ENCODE measurements around the gene RDH5.

The RDH5 gene

GRCh38 chr12:55687746-55688145 is 32.4 kb upstream of the RDH5 start:
- DNase-seq (ENCODE audit: low read depth) = no peak

GRCh38 chr12:55688716-55689655 is 31.2 kb upstream of the RDH5 start:
- no peak overlapping the region for H3K4me3 ChIP-seq (ENCODE audit: low read depth, low read length)
- no peak for TF ChIP-seq CTCF (conservative IDR thresholded peaks at IDR 0.05; ENCODE audit: low read depth, low read length)
- DNase-seq (ENCODE audit: low read depth) = no peak

More at GRCh38 chr12:55687746-55688145, 32.4 kb upstream of the RDH5 start:
- no peak overlapping the region for H3K4me3 ChIP-seq (ENCODE audit: low read depth, low read length)
- TF ChIP-seq CTCF (conservative IDR thresholded peaks at IDR 0.05; ENCODE audit: low read depth, low read length) = no peak

- DNase-seq (ENCODE audit: low read depth) = no peak
- no peak overlapping the region for H3K4me3 ChIP-seq (ENCODE audit: low read depth, low read length)
- TF ChIP-seq CTCF (conservative IDR thresholded peaks at IDR 0.05; ENCODE audit: low read depth, low read length) = no peak
Observed at GRCh38 chr12:55692631-55693322, 27.4 kb upstream of the RDH5 start.

GRCh38 chr12:55693323-55694187 is 26.6 kb upstream of the RDH5 start:
- no peak for DNase-seq (ENCODE audit: low read depth)
- no peak overlapping the region for H3K4me3 ChIP-seq (ENCODE audit: low read depth, low read length)
- TF ChIP-seq CTCF (conservative IDR thresholded peaks at IDR 0.05; ENCODE audit: low read depth, low read length) = no peak

- no peak for DNase-seq (ENCODE audit: low read depth)
- TF ChIP-seq CTCF (conservative IDR thresholded peaks at IDR 0.05; ENCODE audit: low read depth, low read length) = no peak
- H3K4me3 ChIP-seq (ENCODE audit: low read depth, low read length) = no peak overlapping the region
Observed at GRCh38 chr12:55694188-55694515, 26.0 kb upstream of the RDH5 start.

GRCh38 chr12:55694651-55695050 is 25.5 kb upstream of the RDH5 start:
- no peak for DNase-seq (ENCODE audit: low read depth)
- no peak overlapping the region for H3K4me3 ChIP-seq (ENCODE audit: low read depth, low read length)
- no peak for TF ChIP-seq CTCF (conservative IDR thresholded peaks at IDR 0.05; ENCODE audit: low read depth, low read length)
